Endothelial cell of umbilical vein (primary cell): ENCODE measurements around the gene RADIL. TPM values are rescaled to one million over a fixed set of nuclear protein-coding genes. Genes with fewer than 3 reads are reported as not detected.

Experiments used
- BruUV-seq: library from RNA; stranded (reverse); fragments of 400-500 nt; replicated peaks from 2 replicates; lab custom pipeline; 2021; lab: Mats Ljungman, UMichigan
- CTCF ChIA-PET: fragments of 300-600, 350-600 bp; sonication (Branson Sonifier 250); formaldehyde crosslinking; loops from one replicate; lab custom pipeline; 2021; ENCODE audit warnings: antibody characterized with exemption, inconsistent platforms; lab: Charles Lee
- POLR2A ChIA-PET: fragments of 300-600, 350-600 bp; sonication (Branson Sonifier 250); formaldehyde crosslinking; loops from one replicate; lab custom pipeline; 2021; ENCODE audit warnings: antibody characterized with exemption, inconsistent platforms; lab: Charles Lee
- DNase-seq: peaks from one replicate; pipeline ENCODE4 v3.0.0-alpha.2; 2011; ENCODE audit warnings: low read depth, low spot score
- FAIRE-seq: peaks from 2 replicates; lab custom pipeline; 2011; peaks lifted over from hg19 to GRCh38; lab: Jason Lieb, UNC
- H2AFZ ChIP-seq: 2 replicates; pipeline ENCODE4 v1.6.0; 2012; ENCODE audit warnings: low read depth, low read length, control low read depth, inconsistent platforms
- H3K27ac ChIP-seq: 2 replicates; pipeline ENCODE4 v1.5.1; 2011; ENCODE audit warnings: low read depth, mild to moderate bottlenecking, control low read depth, low read length, moderate library complexity; ENCODE audit not compliant: insufficient read depth
- H3K27me3 ChIP-seq, 2 experiments: 2 replicates each; pipeline versions ENCODE4 v1.6.0 to v1.6.1; 2011; ENCODE audit warnings: low read length in 2 of 2, mixed read lengths in 1 of 2; ENCODE audit not compliant: control insufficient read depth in 2 of 2, insufficient read depth in 2 of 2
- H3K36me3 ChIP-seq, 2 experiments: 2 replicates in 1 of 2; 3 replicates in 1 of 2; pipeline ENCODE4 v1.5.1; 2011; ENCODE audit warnings: low read length in 2 of 2, mild to moderate bottlenecking in 1 of 2, moderate library complexity in 1 of 2; ENCODE audit not compliant: control insufficient read depth in 2 of 2, insufficient read depth in 2 of 2; ENCODE audit errors: extremely low read depth in 1 of 2
- H3K4me1 ChIP-seq: 3 replicates; pipeline ENCODE4 v1.5.1; 2011; ENCODE audit warnings: mild to moderate bottlenecking, low read length; ENCODE audit not compliant: control insufficient read depth, insufficient read depth; ENCODE audit errors: extremely low read depth
- H3K4me2 ChIP-seq: 2 replicates; pipeline ENCODE4 v1.6.1; 2011; ENCODE audit warnings: low read length, control low read depth, mixed read lengths; ENCODE audit not compliant: insufficient read depth
- H3K4me3 ChIP-seq, 3 experiments: fragments of 200-600 bp in 1 of 3; sonication (generic), shearing (Covaris generic) in 1 of 3; replicated peaks in 1 of 3; 2 replicates each; pipeline ENCODE4 v1.5.1; 2011 to 2016; ENCODE audit warnings: control low read depth in 3 of 3, low read length in 3 of 3, mild to moderate bottlenecking in 2 of 3, inconsistent platforms in 1 of 3, low read depth in 1 of 3, moderate library complexity in 1 of 3; ENCODE audit not compliant: insufficient read depth in 1 of 3
- H3K79me2 ChIP-seq: 2 replicates; pipeline ENCODE4 v1.6.0; 2012; ENCODE audit warnings: low read length, inconsistent platforms; ENCODE audit not compliant: control insufficient read depth, insufficient read depth
- H3K9ac ChIP-seq: replicated peaks from 2 replicates; pipeline ENCODE3; 2011; ENCODE audit warnings: low read length, control low read depth; ENCODE audit not compliant: insufficient read depth; ENCODE audit errors: extremely low read depth
- H3K9me1 ChIP-seq: replicated peaks from 3 replicates; pipeline ENCODE4 v1.6.0; 2011; ENCODE audit warnings: mild to moderate bottlenecking, low read length; ENCODE audit not compliant: control insufficient read depth, insufficient read depth; ENCODE audit errors: extremely low read depth
- H3K9me3 ChIP-seq: replicated peaks from 2 replicates; pipeline ENCODE4 v1.5.1; 2012; ENCODE audit warnings: low read length, inconsistent platforms; ENCODE audit not compliant: control insufficient read depth, insufficient read depth
- H4K20me1 ChIP-seq: replicated peaks from 2 replicates; pipeline ENCODE3; 2011; ENCODE audit warnings: mild to moderate bottlenecking, low read length; ENCODE audit not compliant: control insufficient read depth, insufficient read depth; ENCODE audit errors: extremely low read depth
- EZH2 ChIP-seq: IDR thresholded peaks from 2 replicates; pipeline ENCODE4 v1.6.1; 2012; ENCODE audit warnings: borderline replicate concordance, low read depth, mild to moderate bottlenecking, moderate library complexity, low read length, inconsistent platforms; ENCODE audit not compliant: severe bottlenecking
- FOS ChIP-seq: IDR thresholded peaks from 2 replicates; pipeline ENCODE4 v1.6.1; 2011; ENCODE audit warnings: mild to moderate bottlenecking, low read length, moderate library complexity, borderline replicate concordance; ENCODE audit not compliant: insufficient read depth
- GATA2 ChIP-seq: IDR thresholded peaks from 2 replicates; pipeline ENCODE4 v1.7.0; 2011; ENCODE audit warnings: low read depth, mild to moderate bottlenecking, moderate library complexity, mixed read lengths, low read length; ENCODE audit not compliant: insufficient read length, insufficient read depth
- JUN ChIP-seq: IDR thresholded peaks from 2 replicates; pipeline ENCODE4 v1.6.1; 2011; ENCODE audit warnings: borderline replicate concordance, low read depth; ENCODE audit not compliant: insufficient read length, insufficient read depth
- MYC ChIP-seq: IDR thresholded peaks from one replicate; pipeline ENCODE4 v1.6.1; 2011; ENCODE audit warnings: mild to moderate bottlenecking, low read depth, low read length
- POLR2A ChIP-seq: IDR thresholded peaks from 2 replicates; pipeline ENCODE4 v1.6.1; 2012; ENCODE audit warnings: low read depth, mild to moderate bottlenecking, control low read depth, low read length
- POLR2AphosphoS5 ChIP-seq: IDR thresholded peaks from 2 replicates; pipeline ENCODE4 v1.6.1; 2012; ENCODE audit warnings: low read depth, mild to moderate bottlenecking, control low read depth, low read length, moderate library complexity; ENCODE audit not compliant: insufficient read depth
- dilution Hi-C: fragments of 300-500 bp; cut with MboI; formaldehyde crosslinking; loops from one replicate; pipeline ENCODE4 v1.15.0; 2019; ENCODE audit warnings: low sequenced_read_pairs; ENCODE audit not compliant: extremely low pct_ligation_motif_present
- intact Hi-C: fragments of 100-400 bp; cut with micrococcal nuclease; formaldehyde crosslinking; loops from one replicate; pipeline ENCODE4 v1.10.0; 2022
- polyA plus RNA-seq, 4 experiments: library from polyadenylated mRNA; depleted of rRNA in 3 of 4; stranded (reverse) in 3 of 4; unstranded in 1 of 4; fragments of >200 nt; gene quantifications; 2 replicates each; pipeline versions ENCODE4 v1.2.1 to v1.2.3, GENCODE V29; 2011 to 2012; ENCODE audit warnings: missing spikeins in 1 of 4
- total RNA-seq: library from RNA; stranded (reverse); gene quantifications from 2 replicates; pipeline ENCODE4 v1.2.3, GENCODE V29; 2021
- TF ChIP-seq, protein P1 (sequence below), 2 donors: IDR thresholded peaks; 1 replicate in 1 of 2; 2 replicates in 1 of 2; pipeline ENCODE4 v1.5.1; 2011; ENCODE audit warnings: low read length in 2 of 2, mild to moderate bottlenecking in 2 of 2, moderate library complexity in 2 of 2, control low read depth in 1 of 2, inconsistent platforms in 1 of 2, low read depth in 1 of 2; ENCODE audit not compliant: insufficient read depth in 1 of 2; ENCODE audit errors: extremely low read depth in 1 of 2
- TF ChIP-seq, protein P2 (sequence below): IDR thresholded peaks from 2 replicates; pipeline ENCODE4 v1.6.1; 2011; ENCODE audit not compliant: insufficient read depth, insufficient read length

Gene RADIL
- total and polyA plus RNA-seq, 2 donors (not counting 3 experiments of a cell fraction or from before 2014, with no cell fraction given), result 1.2 to 2.5 TPM

DNA sequence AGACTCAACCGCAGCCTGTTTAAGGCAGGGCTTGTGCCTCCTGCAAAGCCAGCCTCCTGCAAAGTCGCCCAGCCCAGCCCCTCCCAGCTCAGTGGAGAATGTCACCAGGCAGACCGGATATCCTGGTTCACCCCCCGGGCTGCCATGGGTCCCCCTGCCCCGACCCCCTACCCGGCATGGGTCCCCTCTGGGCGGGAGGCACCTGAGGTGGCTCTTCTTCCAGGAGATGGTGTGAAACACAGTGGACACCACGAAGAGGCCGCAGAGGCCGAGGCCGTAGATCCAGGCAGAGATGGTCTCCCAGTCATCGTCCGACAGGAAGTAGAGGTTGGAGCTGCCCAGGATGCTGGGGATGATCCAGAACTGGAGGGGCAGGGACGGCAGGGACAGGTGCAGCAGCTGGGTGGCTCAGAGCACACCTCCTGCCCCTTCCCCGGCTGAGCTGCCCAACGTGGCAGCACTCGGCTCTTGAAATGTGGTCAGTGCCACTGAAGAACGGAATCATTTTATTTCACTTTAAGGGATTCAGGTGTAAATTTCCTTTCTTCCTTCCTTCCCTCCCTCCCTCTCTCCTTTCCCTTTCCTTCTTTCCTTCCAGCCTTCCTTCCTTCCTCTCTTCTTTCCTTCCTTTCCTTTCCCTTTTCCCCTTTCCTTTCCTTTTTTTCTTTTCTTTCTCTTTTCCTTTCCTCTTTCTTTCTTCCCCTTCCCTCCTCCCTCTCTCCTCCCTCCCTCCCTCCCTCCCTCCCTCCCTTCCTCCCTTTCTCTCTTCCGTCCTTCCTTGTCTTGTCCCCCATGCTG is 36.7 kb upstream of the RADIL start:
- intact Hi-C loops (no loop called here), dilution Hi-C loops (no loop called here)
- Histone ChIP-seq H2AFZ (no peak overlapping the region), H3K9me1 (no peaks in the 10 kb centered on the region), H3K79me2 (no peaks in the 10 kb centered on the region), H3K4me1 (no peaks in the 10 kb centered on the region), H3K9me3 (no peaks in the 10 kb centered on the region), H3K27me3 (no peaks in the 10 kb centered on the region), H3K4me3 (no peak overlapping the region), H4K20me1 (no peaks in the 10 kb centered on the region), H3K27ac (no peak overlapping the region), H3K4me2 (no peak overlapping the region), H3K36me3 (no peaks in the 10 kb centered on the region), H3K9ac (no peak overlapping the region)
- FAIRE-seq (no peak), DNase-seq (no peak)
- POLR2A ChIA-PET, result no interaction called here
- CTCF ChIA-PET, result interaction anchor here (0.6 kb wide), 1 partner anchor 671 kb away, joined by 5 read pairs; no protein-coding TSS in a partner anchor
- TF ChIP-seq, protein P1, sequence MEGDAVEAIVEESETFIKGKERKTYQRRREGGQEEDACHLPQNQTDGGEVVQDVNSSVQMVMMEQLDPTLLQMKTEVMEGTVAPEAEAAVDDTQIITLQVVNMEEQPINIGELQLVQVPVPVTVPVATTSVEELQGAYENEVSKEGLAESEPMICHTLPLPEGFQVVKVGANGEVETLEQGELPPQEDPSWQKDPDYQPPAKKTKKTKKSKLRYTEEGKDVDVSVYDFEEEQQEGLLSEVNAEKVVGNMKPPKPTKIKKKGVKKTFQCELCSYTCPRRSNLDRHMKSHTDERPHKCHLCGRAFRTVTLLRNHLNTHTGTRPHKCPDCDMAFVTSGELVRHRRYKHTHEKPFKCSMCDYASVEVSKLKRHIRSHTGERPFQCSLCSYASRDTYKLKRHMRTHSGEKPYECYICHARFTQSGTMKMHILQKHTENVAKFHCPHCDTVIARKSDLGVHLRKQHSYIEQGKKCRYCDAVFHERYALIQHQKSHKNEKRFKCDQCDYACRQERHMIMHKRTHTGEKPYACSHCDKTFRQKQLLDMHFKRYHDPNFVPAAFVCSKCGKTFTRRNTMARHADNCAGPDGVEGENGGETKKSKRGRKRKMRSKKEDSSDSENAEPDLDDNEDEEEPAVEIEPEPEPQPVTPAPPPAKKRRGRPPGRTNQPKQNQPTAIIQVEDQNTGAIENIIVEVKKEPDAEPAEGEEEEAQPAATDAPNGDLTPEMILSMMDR (IDR thresholded peaks at IDR 0.05; ENCODE audit: extremely low read depth in 1 of 2, insufficient read depth in 1 of 2, low read depth in 1 of 2, low read length in 2 of 2), result no peak
- TF ChIP-seq, protein P2, sequence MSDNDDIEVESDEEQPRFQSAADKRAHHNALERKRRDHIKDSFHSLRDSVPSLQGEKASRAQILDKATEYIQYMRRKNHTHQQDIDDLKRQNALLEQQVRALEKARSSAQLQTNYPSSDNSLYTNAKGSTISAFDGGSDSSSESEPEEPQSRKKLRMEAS, result no peak
- TF ChIP-seq EZH2 (no peak), GATA2 (no peak), MYC (no peak), FOS (no peak), POLR2AphosphoS5 (no peak), JUN (no peak), POLR2A (no peak)
- no TSS peak for BruUV-seq
